NCI-H187 treated with DMSO at 0.1 percent for 48 hours (cell line): ENCODE results near the gene TMEM72.
A peak's percentile ranks its signal among the peaks of the same experiment; 100 is the strongest.

Experiments
- DNase-seq: peaks from one replicate; lab custom pipeline; 2025; lab: John Stamatoyannopoulos, UW

TMEM72 gene

GRCh38 chr10:44890696-44891563 is 20.2 kb upstream of the TMEM72 start:
- DNase-seq = no peak

- DNase-seq = no peak
Measured at GRCh38 chr10:44891721-44892120, 19.4 kb upstream of the TMEM72 start.

GRCh38 chr10:44893604-44894468 is 17.3 kb upstream of the TMEM72 start:
- DNase-seq = no peak

DNA sequence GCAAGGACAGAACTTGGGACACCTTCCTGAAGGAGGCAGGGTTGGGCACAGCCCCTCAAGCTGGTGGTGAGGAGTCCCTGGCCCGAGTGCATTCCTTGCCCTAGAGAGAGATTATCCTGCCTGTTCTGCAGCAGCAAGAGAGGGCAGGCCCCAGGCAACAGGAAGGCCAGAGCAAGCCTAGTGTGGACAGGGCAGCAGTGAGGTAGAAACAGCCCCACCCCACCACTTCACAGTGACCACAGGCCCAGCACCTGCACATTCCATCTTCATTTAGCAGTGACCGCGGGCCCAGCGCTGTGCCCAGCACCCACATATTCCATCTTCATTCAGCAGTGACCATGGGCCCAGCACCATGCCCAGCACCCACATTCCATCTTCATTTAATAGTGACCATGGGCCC is 16.4 kb upstream of the TMEM72 start:
- DNase-seq = no peak

DNA sequence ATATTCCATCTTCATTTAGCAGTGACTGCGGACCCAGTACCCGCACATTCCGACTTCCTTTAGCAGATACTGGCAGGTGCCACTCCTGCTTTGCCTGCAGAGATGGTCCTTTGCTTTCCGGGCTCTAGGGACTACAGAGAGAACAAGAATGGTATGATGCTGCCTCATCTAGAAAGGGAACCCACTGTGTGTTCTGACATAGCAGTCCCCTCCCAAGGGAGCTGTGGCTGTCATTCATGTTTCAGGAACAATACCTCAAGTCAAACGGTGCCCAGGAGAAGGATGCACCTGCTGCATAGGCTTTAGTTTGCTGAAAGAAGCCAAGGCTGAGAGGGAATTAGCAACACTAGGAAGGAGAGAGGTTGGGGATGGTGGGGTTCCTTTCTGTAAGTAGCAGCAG is 15.9 kb upstream of the TMEM72 start:
- no peak for DNase-seq

- DNase-seq = no peak
Measured at GRCh38 chr10:44897049-44897448, 14.1 kb upstream of the TMEM72 start.

DNA sequence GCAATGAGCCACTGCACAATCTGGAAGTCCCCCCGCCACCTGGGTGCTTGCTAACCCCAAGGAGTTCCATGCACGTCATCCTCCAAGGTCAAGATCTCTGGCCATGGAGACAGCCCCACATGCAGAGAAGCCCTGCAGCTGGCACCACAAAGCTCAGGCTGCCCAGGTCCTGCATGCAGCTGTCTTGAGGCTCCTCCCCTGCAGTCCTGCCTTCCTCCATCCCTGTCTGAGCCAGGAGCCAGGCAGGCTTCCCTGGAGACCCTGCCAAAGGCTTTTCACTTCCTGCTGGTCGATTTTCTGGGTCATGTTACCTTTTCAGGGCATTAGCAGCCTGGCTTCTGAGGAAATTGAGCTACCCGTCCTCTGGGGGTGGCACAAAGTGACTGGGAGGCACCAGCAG is 12.5 kb upstream of the TMEM72 start:
- DNase-seq = peak; percentile 6

DNA sequence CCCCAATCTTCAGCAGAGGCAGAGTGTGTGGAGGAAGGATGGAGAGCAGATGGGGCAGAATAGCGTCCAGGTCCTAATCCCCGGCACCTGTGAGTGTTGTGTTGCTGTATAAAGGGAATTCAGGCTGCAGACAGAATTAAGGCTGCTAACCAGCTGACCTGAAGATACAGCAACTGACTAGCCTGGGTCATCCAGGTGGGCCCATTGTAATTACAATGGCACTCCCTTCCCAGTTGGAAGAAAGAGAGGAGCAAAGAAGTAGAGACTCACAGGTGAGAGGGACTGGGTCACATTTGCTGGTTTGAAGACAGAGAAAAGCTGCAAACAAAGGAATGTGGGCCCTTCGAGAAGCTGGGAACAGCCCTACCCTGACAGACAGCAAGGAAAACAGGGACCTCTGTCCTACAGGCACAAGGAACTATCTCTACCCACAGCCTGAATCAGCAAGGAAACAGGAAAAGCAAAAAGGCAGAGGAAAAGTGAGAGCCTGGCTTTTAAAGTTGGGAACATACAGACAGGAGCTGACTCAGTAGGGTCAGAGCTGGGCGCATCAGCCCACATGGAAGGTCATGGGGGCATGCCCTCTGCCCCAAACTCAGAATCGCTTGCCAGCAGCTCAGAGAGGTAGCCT is 11.6 kb upstream of the TMEM72 start:
- no peak for DNase-seq

DNA sequence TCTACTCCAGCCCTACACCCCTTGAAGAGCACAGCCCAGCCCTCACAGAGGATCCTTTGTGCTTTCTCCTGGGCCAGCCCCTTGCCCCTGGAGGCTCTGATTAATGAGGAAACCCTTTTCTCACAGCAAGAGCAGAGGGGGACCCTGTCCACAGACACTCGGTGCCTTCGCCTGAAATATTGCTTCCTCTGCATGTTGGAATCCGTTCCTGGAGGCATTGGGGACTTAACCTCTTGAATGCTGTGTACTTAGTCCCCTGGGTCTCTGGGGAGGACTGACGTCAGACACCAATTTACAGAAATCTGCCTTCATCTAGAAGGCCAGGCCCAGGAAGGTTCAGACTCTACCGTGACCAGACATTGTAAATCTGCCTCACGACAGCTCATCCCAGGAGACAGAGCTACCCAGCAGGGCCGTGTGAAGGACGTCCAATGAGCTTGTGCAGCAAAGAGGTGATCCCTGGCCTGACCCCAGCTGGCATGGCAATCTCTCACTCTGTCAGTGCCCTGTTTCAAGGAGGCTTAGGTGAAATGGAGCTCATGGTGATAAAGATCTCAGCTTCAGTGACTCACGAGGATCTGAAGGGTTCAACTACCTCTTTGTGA is 8.1 kb upstream of the TMEM72 start:
- peak; percentile 11 for DNase-seq

DNA sequence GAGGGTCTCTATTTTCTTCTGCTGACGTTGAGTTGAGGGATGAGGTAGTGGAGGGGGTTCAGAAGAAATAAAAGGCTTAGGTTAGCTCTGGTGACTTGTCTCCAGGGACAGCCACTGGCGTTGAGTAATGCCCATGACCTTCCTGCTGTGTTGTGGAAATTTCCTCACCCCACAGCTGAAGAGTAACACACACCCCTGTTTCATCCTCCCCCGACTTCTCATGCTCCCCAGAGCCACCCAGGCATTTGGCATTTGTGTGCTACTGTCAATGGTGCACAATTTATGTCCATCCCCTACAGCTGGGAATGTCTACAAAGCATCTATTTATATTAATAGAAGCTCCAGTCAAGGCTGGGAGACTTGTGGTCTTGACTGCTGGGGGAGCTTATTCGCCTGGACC is 4.7 kb upstream of the TMEM72 start:
- DNase-seq = no peak

DNA sequence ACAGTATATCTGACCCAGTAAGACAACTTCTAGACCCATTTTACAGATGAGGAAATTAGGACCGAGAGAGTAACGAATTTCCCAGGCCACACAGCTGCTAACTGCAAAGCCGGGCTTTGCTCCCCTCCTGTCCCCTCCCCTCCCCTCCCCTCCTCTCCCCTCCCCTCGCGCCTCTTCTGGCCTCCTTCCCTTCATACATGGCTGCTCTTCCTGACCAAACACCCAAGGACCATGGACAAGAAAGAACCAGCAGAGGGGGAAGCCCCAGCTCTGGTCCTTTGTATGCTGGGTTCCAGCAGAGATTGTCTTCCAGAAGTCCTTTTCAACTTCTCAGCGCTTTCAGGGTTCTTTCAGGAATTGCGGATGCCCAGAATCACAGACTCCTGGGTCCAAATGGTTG is 3.6 kb upstream of the TMEM72 start:
- DNase-seq = no peak

GRCh38 chr10:44908066-44908749 is 2.9 kb upstream of the TMEM72 start:
- peak; percentile 38 for DNase-seq

DNA sequence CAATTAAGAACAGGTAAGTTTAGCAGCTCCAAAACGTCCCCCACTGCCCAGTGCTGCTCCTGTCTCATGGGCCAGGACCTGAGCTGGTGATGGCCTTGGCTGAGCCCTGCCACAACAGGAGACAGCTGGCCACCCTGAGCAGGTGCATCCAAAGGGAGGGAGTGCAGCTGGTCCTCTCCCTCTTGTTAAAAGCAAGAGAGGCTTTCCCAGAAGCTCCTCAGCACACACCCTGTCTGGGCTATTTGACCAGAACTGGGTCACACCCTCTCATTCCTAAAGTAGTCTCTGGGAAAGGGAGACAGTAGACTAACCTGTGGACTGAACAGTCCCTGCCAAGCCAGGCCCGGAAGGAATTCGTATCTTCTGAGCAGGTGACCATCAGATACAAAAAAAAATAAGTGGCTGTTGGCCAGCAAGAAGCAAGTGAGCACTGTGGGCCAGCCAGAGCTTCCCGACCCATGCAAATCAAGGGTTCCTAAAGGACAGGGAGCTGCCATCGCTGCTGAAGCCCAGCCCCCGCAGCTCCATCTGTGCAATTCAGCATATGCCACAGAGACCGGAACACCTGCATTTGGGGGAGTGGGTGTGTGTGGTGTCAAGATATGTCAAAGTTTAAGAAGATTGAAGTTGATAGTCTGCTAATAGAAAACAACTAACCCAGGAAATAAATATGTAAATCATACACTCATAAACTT is 2.1 kb upstream of the TMEM72 start:
- peak; percentile 18 for DNase-seq

DNA sequence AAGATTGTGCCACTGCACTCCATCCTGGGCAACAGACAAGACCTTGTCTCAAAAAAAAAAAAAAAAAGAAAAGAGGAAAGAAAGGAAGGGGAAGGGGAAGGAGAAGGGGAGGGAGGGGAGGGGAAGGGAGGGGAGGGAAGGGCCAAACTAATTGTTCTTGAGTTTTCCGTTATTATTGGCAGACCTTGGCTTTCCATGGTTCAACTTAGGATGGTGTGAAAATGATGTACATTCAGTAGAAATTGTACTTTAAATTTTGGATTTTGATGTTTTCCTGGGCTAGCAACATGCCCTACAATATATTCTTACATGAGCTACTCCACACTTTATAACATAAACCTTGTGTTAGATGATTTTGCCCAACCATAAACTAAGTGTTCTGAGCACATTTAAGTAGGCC is 1.2 kb upstream of the TMEM72 start:
- no peak for DNase-seq

GRCh38 chr10:44910602-44911001 is 535 bp upstream of the TMEM72 start:
- no peak for DNase-seq

DNA sequence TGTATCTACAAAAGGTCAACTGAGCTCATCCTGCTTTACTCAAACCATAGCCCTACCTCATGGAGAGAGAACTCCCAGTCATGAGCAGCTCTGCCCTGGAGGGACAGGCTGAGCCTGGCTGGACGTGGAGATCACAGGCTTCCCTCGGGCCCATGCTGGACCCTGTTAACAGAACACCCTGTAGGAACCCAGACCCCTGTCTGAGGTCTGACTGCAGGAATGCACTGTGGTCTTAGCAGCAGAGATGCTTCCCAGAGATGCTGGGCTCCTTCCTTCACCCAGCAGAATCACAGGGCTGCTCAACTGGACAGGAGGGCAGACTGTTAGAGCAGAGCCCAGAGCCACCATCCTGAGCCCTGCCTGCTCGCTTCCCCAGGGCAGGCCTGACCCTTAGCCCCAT is 814 bp downstream of the TMEM72 start:
- no peak for DNase-seq

DNA sequence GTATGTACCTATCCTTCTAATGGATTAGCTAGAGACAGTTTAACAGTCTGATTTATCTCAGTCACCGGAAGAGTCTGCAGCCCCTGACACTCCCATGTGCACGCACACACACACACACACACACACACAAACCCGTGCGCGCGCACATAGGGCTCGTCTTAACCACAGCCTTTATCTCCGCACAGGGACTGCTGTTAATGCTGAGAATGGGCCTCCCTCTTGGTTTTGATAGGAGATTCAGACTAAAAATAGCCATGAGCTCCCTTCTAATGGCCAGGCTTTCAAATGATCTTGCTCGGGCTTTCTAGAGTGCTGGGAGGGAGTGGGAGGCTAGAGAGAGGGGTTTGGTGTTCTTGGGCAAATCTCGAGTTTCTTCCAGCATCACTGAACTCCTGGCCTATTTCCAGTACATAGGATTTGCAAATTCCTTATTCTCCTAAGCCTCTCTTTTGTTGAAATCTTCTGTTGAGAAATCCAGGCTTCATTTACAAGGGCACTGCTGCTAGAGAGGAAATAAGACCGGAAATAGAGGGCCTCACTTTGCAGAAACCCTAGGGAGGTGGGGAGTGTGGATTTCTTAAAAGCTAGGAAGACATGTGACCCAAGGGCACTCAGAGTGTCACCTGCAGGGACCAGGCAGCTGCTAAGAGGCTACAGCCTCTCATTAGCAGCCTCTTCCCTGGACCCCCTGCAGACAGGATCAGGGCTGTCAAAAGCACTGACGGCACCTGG is 2.4 kb downstream of the TMEM72 start:
- DNase-seq = peak; percentile 13

- DNase-seq = no peak
Measured at GRCh38 chr10:44914891-44915290, 3.8 kb downstream of the TMEM72 start.

GRCh38 chr10:44916429-44916828 is 5.3 kb downstream of the TMEM72 start:
- no peak for DNase-seq

DNA sequence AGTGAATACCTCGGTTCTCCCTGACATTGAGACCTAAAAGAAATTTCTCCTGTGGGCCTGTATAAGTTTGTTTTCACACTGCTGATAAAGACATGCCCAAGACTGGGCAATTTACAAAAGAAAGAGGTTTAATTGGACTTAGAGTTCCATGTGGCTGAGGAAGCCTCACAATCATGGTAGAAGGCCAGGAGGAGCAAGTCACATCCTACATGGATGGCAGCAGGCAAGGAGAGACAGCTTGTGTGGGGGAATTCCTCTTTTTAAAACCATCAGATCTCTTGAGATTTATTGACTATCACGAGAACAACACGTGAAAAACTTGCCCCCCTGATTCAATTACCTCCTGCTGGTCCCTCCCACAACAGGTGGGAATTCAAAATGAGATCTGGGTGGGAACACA is 6.7 kb downstream of the TMEM72 start:
- no peak for DNase-seq
